ENCODE results near the gene TSPEAR. TPM values are rescaled to one million over a fixed set of nuclear protein-coding genes. Genes with fewer than 3 reads are reported as not detected.
"Not testable (repeated sequence)": the region's sequence is repeated elsewhere in the genome, so short reads cannot be mapped to it uniquely, and the experiment has no call there.

TSPEAR gene
- total RNA-seq, 1 experiment from 2014 or later = not detected

GRCh38 chr21:44510508-44511218, 200.7 kb downstream of the TSPEAR start:
- peak; percentile 50 to 68 for DNase-seq
- H3K9me3 ChIP-seq (replicated peaks) = no peaks in the 10 kb centered on the region
- no peaks in the 10 kb centered on the region for H3K4me1 ChIP-seq
- no peaks in the 10 kb centered on the region for H3K36me3 ChIP-seq
- no peak overlapping the region for H3K27ac ChIP-seq
- H3K4me3 ChIP-seq = no peak overlapping the region
- H3K27me3 ChIP-seq = no peaks in the 10 kb centered on the region

GRCh38 chr21:44510109-44510507, 201.3 kb downstream of the TSPEAR start:
- no peaks in the 10 kb centered on the region for H3K9me3 ChIP-seq (replicated peaks)
- DNase-seq = no peak
- no peaks in the 10 kb centered on the region for H3K4me1 ChIP-seq
- no peaks in the 10 kb centered on the region for H3K27me3 ChIP-seq
- H3K4me3 ChIP-seq = no peak overlapping the region
- no peak overlapping the region for H3K27ac ChIP-seq
- no peaks in the 10 kb centered on the region for H3K36me3 ChIP-seq

- H3K27me3 ChIP-seq = no peaks in the 10 kb centered on the region
- H3K27ac ChIP-seq = no peak overlapping the region
- H3K4me1 ChIP-seq = no peaks in the 10 kb centered on the region
- H3K36me3 ChIP-seq = no peaks in the 10 kb centered on the region
- no peak overlapping the region for H3K4me3 ChIP-seq
- peak in 1 of 2 experiments; percentile 10 for DNase-seq
- no peaks in the 10 kb centered on the region for H3K9me3 ChIP-seq (replicated peaks)
These were observed 201.8 kb downstream of the TSPEAR start for GRCh38 chr21:44509539-44509938.

DNA sequence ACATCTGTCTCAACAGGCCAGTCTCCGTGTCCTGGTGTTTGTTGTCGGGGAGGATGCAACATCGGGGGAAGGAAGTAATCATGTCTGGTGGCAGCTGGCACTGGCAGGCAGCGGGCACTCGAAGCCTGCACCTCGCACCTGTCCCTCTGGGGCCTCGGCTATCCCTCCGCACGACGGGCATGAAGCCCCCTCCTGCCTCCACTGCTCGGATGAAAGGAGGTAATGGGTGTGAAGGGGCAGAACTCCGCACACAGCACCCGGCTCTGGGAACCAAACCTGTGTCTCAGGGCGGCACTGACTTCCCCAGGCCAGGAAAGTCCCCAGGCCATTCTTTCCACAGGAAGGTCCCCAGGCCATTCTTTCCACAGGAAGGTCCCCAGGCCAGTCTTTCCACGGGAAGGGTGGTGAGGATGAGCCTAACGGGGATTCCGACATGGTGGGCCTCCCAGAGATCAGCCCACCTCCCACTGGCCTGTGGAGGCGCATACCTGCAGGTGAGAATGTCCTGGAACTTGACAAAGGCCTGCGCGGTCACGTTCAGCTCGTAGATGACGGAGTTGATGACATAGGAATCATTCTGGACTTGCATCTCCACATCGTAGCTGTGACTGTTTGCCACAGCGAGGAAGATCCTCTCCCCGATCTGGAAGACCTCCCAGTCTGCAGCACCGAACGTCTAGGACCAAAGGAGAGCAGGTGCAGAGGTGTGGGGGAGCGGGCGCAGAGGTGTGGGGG, 202.5 kb downstream of the TSPEAR start:
- Histone ChIP-seq H3K36me3 (no peaks in the 10 kb centered on the region), H3K27me3 (no peaks in the 10 kb centered on the region), H3K27ac (no peak overlapping the region), H3K9me3 (replicated peaks) (no peaks in the 10 kb centered on the region), H3K4me1 (no peaks in the 10 kb centered on the region), H3K4me3 (no peak overlapping the region)
- no peak for DNase-seq

DNA sequence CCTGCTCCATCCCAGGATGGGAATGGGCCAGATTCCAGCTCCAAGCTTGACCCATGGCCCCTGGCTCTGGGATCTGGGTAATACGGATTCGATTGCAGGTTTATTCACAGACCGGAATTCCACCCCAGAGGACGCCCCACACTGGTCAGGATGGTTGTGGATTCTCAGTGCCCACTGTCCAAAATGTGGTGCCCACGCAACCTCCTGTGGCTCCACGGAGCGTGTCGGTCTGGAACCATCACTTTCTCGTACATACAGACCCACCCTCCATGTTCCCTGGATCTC, 203.0 kb downstream of the TSPEAR start:
- Histone ChIP-seq H3K27ac (no peak overlapping the region), H3K4me3 (no peak overlapping the region), H3K36me3 (no peaks in the 10 kb centered on the region), H3K9me3 (replicated peaks) (no peaks in the 10 kb centered on the region), H3K4me1 (no peaks in the 10 kb centered on the region), H3K27me3 (no peaks in the 10 kb centered on the region)
- no peak for DNase-seq

DNA sequence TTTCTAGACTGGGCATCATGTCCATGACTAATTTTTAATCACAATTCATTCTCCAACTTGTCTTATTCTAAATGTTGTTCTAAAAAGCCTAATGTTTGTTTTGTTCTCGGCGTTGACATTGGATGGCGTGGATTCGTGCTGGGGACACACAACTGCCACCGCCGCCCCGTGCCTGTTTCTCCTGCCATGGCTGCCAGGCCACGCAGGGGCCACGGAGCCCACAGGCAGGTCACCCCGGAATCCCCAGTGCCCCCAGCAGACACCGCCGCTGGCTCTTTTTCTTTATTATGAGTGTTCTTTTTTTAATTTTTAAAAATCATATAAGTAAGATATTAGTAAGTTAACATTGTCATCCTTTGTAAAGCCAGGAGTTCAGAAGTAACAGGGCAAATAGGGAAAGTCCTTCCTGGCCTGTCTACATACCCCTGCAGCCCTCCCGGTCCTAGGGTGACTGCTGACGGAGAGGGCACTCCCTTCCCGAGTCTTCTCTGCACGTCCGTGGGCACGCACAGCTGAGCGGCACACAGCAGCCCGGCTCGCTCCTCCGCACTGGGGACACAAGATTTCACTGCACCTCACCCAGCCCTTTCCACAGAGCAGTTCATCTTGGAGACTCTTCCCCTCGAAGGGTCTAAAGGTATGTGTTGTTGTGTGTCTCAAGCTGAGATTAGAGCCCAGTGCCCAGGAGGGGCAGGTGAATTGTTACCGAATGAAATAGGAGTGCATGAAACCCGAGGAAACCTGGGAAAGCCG, 203.5 kb downstream of the TSPEAR start:
- H3K4me3 ChIP-seq = no peak overlapping the region
- DNase-seq = no peak
- no peaks in the 10 kb centered on the region for H3K9me3 ChIP-seq (replicated peaks)
- no peaks in the 10 kb centered on the region for H3K36me3 ChIP-seq
- no peaks in the 10 kb centered on the region for H3K27me3 ChIP-seq
- H3K4me1 ChIP-seq = no peaks in the 10 kb centered on the region
- H3K27ac ChIP-seq = no peak overlapping the region

DNA sequence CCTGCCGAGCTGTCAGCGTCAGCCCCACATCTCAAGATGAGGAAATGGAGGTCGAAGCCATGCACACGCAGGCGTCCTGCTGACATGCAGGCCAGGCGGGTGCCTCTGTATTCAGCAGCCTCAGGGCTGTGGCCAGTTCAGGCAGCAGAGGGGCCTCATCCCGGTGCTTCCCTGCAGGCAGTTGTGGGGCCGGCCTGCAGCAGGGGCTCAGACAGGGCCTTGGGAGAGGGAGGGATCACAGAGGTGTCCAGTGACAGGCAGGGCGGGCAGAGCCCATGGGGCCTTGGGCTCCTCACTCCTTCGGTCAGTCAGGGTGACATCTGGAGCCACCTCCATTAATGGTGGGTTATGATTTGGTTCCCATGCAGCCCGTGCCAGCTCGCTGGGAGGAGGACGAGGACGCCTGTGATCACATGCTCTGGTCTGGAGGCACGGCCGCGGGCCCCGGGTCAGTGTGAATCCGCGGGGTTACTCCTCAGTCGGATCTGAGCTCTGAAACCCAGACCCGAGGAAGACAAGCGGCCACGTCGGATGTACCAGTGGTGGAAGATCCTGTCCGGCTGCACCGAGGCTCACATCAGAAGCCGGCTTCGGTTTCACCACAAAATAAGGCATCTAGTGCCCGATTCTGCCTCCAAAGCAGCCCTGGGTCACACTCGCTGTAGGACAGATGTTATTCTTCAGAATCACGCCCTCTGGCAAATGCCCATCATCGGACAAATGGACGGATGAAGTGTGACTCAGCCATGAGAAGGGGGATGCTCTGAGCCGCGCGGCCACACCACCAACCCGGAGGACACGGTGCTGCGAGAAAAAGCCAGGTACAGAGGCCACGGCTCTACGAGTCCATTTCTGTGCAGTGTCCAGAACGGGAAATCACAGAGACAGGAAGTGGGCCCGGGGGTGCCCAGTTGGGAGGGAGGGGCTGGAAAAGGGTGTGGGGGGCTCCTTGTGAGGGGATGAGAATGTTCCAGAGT, 204.8 kb downstream of the TSPEAR start:
- H3K4me3 ChIP-seq = no peak overlapping the region
- no peak overlapping the region for H3K27ac ChIP-seq
- DNase-seq = no peak
- H3K27me3 ChIP-seq = no peaks in the 10 kb centered on the region
- no peaks in the 10 kb centered on the region for H3K36me3 ChIP-seq
- H3K9me3 ChIP-seq (replicated peaks) = no peaks in the 10 kb centered on the region
- H3K4me1 ChIP-seq = no peaks in the 10 kb centered on the region

- Histone ChIP-seq H3K36me3 (no peaks in the 10 kb centered on the region), H3K27ac (no peak overlapping the region), H3K4me3 (no peak overlapping the region), H3K9me3 (replicated peaks) (no peaks in the 10 kb centered on the region), H3K27me3 (no peaks in the 10 kb centered on the region), H3K4me1 (no peaks in the 10 kb centered on the region)
- DNase-seq = no peak
These were observed 205.6 kb downstream of the TSPEAR start for GRCh38 chr21:44505673-44506278.

DNA sequence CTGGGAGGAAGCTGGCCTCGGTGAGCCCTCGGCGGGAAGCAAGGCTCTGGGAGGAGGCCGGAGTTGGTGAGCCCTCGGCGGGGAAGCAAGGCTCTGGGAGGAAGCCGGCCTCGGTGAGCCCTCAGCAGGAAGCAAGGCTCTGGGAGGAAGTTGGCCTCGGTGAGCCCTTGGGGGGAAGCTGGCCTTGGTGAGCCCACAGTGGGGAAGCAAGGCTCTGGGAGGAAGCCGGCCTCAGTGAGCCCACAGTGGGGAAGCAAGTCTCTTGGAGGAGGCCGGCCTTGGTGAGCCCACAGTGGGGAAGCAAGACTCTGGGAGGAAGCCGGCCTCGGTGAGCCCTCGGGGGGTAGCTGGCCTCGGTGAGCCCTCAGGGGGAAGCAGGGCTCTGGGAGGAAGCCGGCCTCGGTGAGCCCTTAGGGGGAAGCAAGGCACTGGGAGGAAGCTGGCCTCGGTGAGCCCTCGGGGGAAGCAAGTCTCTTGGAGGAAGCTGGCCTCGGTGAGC, 207.4 kb downstream of the TSPEAR start:
- no peak for DNase-seq
- Histone ChIP-seq H3K27me3 (0 out of 2 replicates have a peak, but pooled peaks cover 5% of the 10 kb centered on the region), H3K4me1 (no peaks in the 10 kb centered on the region), H3K27ac (no peak overlapping the region), H3K4me3 (no peak overlapping the region), H3K36me3 (no peaks in the 10 kb centered on the region), H3K9me3 (replicated peaks) (no peaks in the 10 kb centered on the region)

DNA sequence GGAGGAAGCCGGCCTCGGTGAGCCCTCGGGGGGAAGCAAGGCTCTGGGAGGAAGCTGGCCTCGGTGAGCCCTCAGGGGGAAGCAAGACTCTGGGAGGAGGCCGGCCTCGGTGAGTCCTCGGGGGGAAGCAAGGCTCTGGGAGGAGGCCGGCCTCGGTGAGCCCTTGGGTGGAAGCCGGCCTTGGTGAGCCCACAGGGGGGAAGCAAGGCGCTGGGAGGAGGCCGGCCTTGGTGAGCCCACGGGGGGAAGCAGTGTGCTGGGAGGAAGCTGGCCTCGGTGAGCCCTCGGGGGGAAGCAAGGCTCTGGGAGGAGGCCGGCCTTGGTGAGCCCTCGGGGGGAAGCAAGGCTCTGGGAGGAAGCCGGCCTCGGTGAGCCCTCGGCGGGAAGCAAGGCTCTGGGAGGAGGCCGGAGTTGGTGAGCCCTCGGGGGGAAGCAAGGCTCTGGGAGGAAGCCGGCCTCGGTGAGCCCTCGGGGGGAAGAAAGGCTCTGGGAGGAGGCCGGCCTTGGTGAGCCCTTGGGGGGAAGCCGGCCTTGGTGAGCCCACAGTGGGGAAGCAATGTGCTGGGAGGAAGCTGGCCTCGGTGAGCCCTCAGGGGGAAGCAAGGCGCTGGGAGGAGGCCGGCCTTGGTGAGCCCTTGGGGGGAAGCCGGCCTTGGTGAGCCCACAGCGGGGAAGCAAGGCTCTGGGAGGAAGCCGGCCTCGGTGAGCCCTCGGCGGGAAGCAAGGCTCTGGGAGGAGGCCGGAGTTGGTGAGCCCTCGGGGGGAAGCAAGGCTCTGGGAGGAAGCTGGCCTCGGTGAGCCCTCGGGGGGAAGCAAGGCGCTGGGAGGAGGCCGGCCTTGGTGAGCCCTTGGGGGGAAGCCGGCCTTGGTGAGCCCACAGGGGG, 208.1 kb downstream of the TSPEAR start:
- H3K36me3 ChIP-seq; H3K9me3 ChIP-seq (replicated peaks); H3K27ac ChIP-seq; H3K4me3 ChIP-seq; DNase-seq; H3K4me1 ChIP-seq; H3K27me3 ChIP-seq: not testable (repeated sequence)

DNA sequence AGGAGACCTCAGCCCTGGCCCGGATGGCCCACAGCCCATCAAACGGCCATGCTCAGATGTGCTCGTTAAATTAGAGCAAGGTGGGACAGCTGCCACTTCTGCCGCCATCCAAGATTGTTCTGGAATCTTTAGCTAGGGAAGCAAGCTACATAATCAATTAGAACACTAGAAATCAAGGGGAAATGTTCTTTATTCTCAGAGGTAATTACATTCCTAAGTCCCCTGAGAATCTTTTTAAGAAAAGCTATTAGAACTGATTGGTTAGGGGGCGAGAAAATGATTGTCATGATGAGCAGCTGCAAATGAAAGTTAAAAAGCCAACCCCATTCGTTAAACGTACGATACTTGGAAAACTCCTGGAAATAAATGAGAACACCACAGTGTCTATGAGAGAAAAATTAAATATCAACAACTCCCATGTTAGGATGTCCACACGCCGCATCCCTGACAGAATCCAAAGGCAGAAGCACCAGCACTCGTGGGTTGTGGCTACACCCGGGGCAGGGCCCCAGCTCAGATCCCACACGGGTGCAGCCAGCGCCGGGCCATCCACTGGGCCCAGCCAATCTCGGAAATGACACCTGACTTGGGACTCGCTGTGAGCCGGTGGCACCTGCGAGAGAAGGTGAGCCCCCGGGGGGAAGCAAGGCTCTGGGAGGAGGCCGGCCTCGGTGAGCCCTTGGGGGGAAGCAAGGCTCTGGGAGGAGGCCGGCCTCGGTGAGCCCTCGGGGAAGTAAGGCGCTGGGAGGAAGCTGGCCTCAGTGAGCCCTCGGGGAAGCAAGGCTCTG, 209.0 kb downstream of the TSPEAR start:
- Histone ChIP-seq H3K4me1 (no peaks in the 10 kb centered on the region), H3K4me3 (no peak overlapping the region), H3K36me3 (no peaks in the 10 kb centered on the region), H3K27me3 (0 out of 2 replicates have a peak, but pooled peaks cover 12% of the 10 kb centered on the region), H3K27ac (no peak overlapping the region), H3K9me3 (replicated peaks) (no peaks in the 10 kb centered on the region)
- DNase-seq = no peak

DNA sequence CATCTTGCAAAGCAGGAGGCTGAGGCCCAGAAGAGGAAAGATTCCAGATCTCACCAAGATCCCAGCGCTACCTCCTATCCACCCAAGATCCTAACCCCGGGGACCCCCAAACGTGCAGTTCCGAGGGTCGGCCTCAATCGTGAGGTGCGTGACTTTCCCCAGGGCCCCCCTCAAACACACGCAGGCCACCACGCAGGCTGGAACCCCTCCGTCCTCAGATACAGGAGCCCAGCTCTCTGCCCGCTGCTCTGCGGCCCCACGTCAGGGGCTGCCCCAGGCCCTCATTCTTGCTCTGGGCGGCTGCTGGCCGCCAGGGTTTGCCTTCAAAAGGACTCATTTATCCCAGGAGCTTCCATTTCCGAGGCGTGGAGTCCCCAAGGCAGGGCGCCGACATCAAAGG, 211.3 kb downstream of the TSPEAR start:
- no peaks in the 10 kb centered on the region for H3K36me3 ChIP-seq
- no peak overlapping the region for H3K4me3 ChIP-seq
- H3K9me3 ChIP-seq (replicated peaks) = no peaks in the 10 kb centered on the region
- no peak for DNase-seq
- 0 out of 2 replicates have a peak, but pooled peaks cover 12% of the 10 kb centered on the region for H3K27me3 ChIP-seq
- H3K27ac ChIP-seq = no peak overlapping the region
- H3K4me1 ChIP-seq = no peaks in the 10 kb centered on the region
